Breast epithelium (tissue), 4 donors: ENCODE measurements around the gene CDH10. TPM values are rescaled to one million over a fixed set of nuclear protein-coding genes. Genes with fewer than 3 reads are reported as not detected.

Experiments used
- DNase-seq, 2 donors: peaks; one replicate each; pipeline ENCODE4 v3.0.0-alpha.2; 2019; ENCODE audit warnings: low spot score in 2 of 2
- H3K27ac ChIP-seq, 2 donors: fragments of 200-600 bp; sonication (generic) in 1 of 2; one replicate each; pipeline ENCODE4 v1.5.1; 2016 to 2019; ENCODE audit warnings: mild to moderate bottlenecking in 1 of 2
- H3K27me3 ChIP-seq, 2 donors: fragments of 200-600 bp; sonication (generic) in 1 of 2; one replicate each; pipeline versions ENCODE4 v1.5.1 to v1.6.0; 2017 to 2019; ENCODE audit warnings: control low read depth in 1 of 2, mild to moderate bottlenecking in 1 of 2
- H3K36me3 ChIP-seq: fragments of 200-600 bp; one replicate; pipeline ENCODE4 v1.5.1; 2019
- H3K4me1 ChIP-seq, 2 donors: fragments of 200-600 bp; sonication (generic); one replicate each; pipeline ENCODE4 v1.5.1; 2016 to 2019; ENCODE audit warnings: control low read depth in 1 of 2
- H3K4me3 ChIP-seq, 3 donors: fragments of 200-600 bp; sonication (generic); 1 replicate in 2 of 3; 2 replicates in 1 of 3; pipeline ENCODE4 v1.5.1; 2016 to 2019; ENCODE audit warnings: mild to moderate bottlenecking in 3 of 3, moderate library complexity in 2 of 3
- H3K9me3 ChIP-seq, 2 donors: fragments of 200-600 bp; sonication (generic) in 1 of 2; one replicate each; pipeline ENCODE4 v1.5.1; 2016 to 2019; ENCODE audit warnings: control low read depth in 1 of 2
- CTCF ChIP-seq, 3 donors: fragments of 450-650 bp; IDR thresholded peaks; one replicate each; pipeline ENCODE4 v1.5.1; 2016 to 2017; ENCODE audit warnings: antibody characterized with exemption in 3 of 3, mild to moderate bottlenecking in 3 of 3, moderate library complexity in 3 of 3
- POLR2A ChIP-seq: fragments of 450-650 bp; IDR thresholded peaks from one replicate; pipeline ENCODE4 v1.6.1; 2016; ENCODE audit warnings: antibody characterized with exemption, mild to moderate bottlenecking, moderate library complexity
- POLR2AphosphoS5 ChIP-seq, 3 donors: sonication (generic); formaldehyde crosslinking; IDR thresholded peaks; one replicate each; pipeline ENCODE4 v1.6.1; 2017; ENCODE audit warnings: antibody characterized with exemption in 3 of 3
- intact Hi-C: fragments of 100-400 bp; cut with DNase I; formaldehyde crosslinking; loops from one replicate; pipeline ENCODE4 v1.15.1; 2023; ENCODE audit warnings: low total_unique reads
- total RNA-seq, 3 donors: library from RNA; depleted of rRNA; stranded (reverse); fragments of >200 nt; gene quantifications; one replicate each; pipeline ENCODE4 v1.1.0, GENCODE V29; 2016

Gene CDH10
- total RNA-seq, 3 donors from 2014 or later = not detected

GRCh38 chr5:24505258-24505657 lies 139.5 kb downstream of the CDH10 start:
- H3K27me3 ChIP-seq = no peaks in the 10 kb centered on the region
- H3K27ac ChIP-seq = no peak overlapping the region
- no peaks in the 10 kb centered on the region for H3K9me3 ChIP-seq
- H3K4me3 ChIP-seq = no peak overlapping the region
- no peak for DNase-seq
- no peaks in the 10 kb centered on the region for H3K36me3 ChIP-seq
- intact Hi-C loops = no loop called here
- TF ChIP-seq POLR2AphosphoS5 (IDR thresholded peaks at IDR 0.05) = no peak
- no peak for TF ChIP-seq POLR2A
- TF ChIP-seq CTCF (IDR thresholded peaks at IDR 0.05) = no peak
- H3K4me1 ChIP-seq = no peaks in the 10 kb centered on the region

GRCh38 chr5:24497591-24498157 lies 147.1 kb downstream of the CDH10 start:
- no peaks in the 10 kb centered on the region for H3K36me3 ChIP-seq
- no peak overlapping the region for H3K27ac ChIP-seq
- H3K4me3 ChIP-seq = no peak overlapping the region
- TF ChIP-seq POLR2A (no peak), CTCF (IDR thresholded peaks at IDR 0.05) (no peak), POLR2AphosphoS5 (IDR thresholded peaks at IDR 0.05) (no peak)
- no peak for DNase-seq
- H3K9me3 ChIP-seq = no peaks in the 10 kb centered on the region
- H3K27me3 ChIP-seq = no peaks in the 10 kb centered on the region
- intact Hi-C loops = no loop called here
- no peaks in the 10 kb centered on the region for H3K4me1 ChIP-seq

DNA sequence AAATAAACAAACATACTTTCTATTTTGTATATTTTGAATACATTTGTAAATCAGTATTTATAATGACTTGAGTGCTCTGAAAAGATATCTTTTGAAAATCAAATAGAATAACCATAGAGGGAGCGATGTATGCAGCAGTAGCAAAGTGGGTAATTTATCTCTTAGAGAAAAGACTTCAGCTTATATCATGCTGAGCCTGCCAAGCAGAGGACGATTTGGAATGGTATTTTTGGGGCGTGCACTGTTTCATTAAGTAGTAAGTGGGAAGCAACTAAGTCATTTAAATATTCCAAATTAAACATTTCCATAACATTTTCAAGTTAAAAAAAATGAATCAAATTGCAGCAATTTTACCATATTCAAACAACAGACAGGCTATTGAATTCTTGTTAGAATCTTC lies 147.6 kb downstream of the CDH10 start:
- no peaks in the 10 kb centered on the region for H3K4me1 ChIP-seq
- TF ChIP-seq CTCF (IDR thresholded peaks at IDR 0.05) (no peak), POLR2AphosphoS5 (IDR thresholded peaks at IDR 0.05) (no peak), POLR2A (no peak)
- H3K4me3 ChIP-seq = no peak overlapping the region
- H3K36me3 ChIP-seq = no peaks in the 10 kb centered on the region
- H3K9me3 ChIP-seq = no peaks in the 10 kb centered on the region
- no peak for DNase-seq
- intact Hi-C loops = no loop called here
- no peaks in the 10 kb centered on the region for H3K27me3 ChIP-seq
- H3K27ac ChIP-seq = no peak overlapping the region

- Histone ChIP-seq H3K36me3 (no peaks in the 10 kb centered on the region), H3K27me3 (no peaks in the 10 kb centered on the region), H3K4me3 (no peak overlapping the region), H3K4me1 (no peaks in the 10 kb centered on the region), H3K9me3 (no peaks in the 10 kb centered on the region), H3K27ac (no peak overlapping the region)
- intact Hi-C loops = no loop called here
- TF ChIP-seq POLR2A (no peak), CTCF (IDR thresholded peaks at IDR 0.05) (no peak), POLR2AphosphoS5 (IDR thresholded peaks at IDR 0.05) (no peak)
- DNase-seq = no peak
Measured at GRCh38 chr5:24496268-24496667, 148.5 kb downstream of the CDH10 start.

DNA sequence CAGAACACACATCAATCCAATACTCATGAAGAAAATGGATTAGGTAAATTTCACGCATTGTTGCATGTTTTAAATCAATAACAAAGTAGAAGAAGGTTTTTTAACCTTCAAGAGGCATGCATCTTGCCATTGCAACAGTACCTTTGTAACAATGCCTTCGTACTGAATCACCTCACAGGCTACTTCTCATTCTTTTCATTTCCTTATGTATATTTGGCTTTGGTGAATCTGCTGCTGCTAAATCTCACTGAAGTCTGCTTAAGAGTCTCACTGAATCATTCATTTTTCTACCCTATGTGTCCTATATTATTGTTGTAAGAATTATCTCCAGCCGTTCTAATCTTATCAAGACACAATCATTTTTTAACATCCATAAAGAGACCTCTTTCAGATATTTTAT lies 152.5 kb downstream of the CDH10 start:
- Histone ChIP-seq H3K27ac (no peak overlapping the region), H3K9me3 (no peaks in the 10 kb centered on the region), H3K4me3 (no peak overlapping the region), H3K27me3 (no peaks in the 10 kb centered on the region), H3K36me3 (no peaks in the 10 kb centered on the region), H3K4me1 (no peaks in the 10 kb centered on the region)
- intact Hi-C loops = no loop called here
- TF ChIP-seq POLR2AphosphoS5 (IDR thresholded peaks at IDR 0.05) (no peak), POLR2A (no peak), CTCF (IDR thresholded peaks at IDR 0.05) (no peak)
- DNase-seq = no peak
